HG03108 (cell line): Measurements from ENCODE around the gene C1QTNF3.

Experiments
- ATAC-seq: cut with Tn5 transposase; IDR thresholded peaks from one replicate; pipeline ENCODE4 v1.9.1; 2021; ENCODE audit warnings: moderate library complexity; ENCODE audit not compliant: unreplicated experiment

C1QTNF3 gene

GRCh38 chr5:34002629-34003328 is 40.2 kb downstream of the C1QTNF3 start:
- no peak for ATAC-seq

GRCh38 chr5:34001241-34001841 is 41.7 kb downstream of the C1QTNF3 start:
- no peak for ATAC-seq

- no peak for ATAC-seq
Measured at GRCh38 chr5:33999978-34000377, 43.0 kb downstream of the C1QTNF3 start.

- ATAC-seq = peak; percentile 62
Measured at GRCh38 chr5:33997331-33997983, 45.6 kb downstream of the C1QTNF3 start.

GRCh38 chr5:33995865-33996264 is 47.1 kb downstream of the C1QTNF3 start:
- no peak for ATAC-seq

- ATAC-seq = peak; percentile 49
Measured at GRCh38 chr5:33994845-33995244, 48.2 kb downstream of the C1QTNF3 start.

GRCh38 chr5:33992864-33993263 is 50.1 kb downstream of the C1QTNF3 start:
- no peak for ATAC-seq

- no peak for ATAC-seq
Measured at GRCh38 chr5:33985447-33985846, 57.6 kb downstream of the C1QTNF3 start.

- no peak for ATAC-seq
Measured at GRCh38 chr5:33984671-33985124, 58.3 kb downstream of the C1QTNF3 start, which contains the start of gene SLC45A2. SLC45A2 (minus strand) TSS chr5:33984693; CDS start chr5:33984583, 110 bp downstream.

DNA sequence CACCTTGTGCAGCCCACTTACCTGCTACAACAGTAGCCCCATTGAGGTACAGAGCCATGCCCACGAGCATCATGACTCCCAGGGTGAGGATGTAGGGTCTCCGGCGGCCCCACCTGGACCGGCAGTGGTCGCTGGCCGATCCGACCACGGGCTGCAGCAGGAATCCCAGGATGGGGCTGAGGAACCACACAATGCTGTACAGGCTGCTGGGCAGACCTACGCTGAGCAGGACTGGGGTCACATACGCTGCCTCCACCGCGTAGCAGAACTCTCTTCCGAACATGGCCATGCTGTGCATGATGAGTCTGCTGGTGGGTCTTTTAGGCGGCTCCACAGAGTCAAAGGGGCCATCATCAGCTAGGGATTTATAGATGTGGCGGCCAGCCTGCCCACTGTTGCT is 58.8 kb downstream of the C1QTNF3 start:
- ATAC-seq = no peak

GRCh38 chr5:33981408-33982162 is 61.4 kb downstream of the C1QTNF3 start:
- no peak for ATAC-seq

- ATAC-seq = no peak
Measured at GRCh38 chr5:33980030-33980429, 63.0 kb downstream of the C1QTNF3 start.

GRCh38 chr5:33978306-33978705 is 64.7 kb downstream of the C1QTNF3 start:
- no peak for ATAC-seq

DNA sequence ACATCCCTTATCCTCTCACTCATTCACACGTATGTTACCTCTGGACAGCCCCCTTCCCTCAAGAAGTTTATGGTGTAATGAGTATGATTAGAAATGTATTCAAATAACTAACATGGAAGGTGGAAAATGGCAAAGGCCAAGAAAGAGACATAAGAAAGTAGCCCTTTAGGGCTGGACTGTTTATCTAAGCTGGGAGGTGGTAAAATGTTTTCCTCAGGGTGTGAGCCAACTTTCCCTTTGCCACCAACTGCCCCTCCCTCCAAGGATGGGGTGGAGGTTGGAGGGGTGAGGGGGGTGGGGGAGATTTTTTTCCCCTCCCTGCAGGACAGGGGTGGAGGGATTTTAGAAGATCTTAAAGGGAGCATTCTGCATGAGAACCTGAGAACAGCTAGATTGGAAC is 66.7 kb downstream of the C1QTNF3 start:
- ATAC-seq = no peak

DNA sequence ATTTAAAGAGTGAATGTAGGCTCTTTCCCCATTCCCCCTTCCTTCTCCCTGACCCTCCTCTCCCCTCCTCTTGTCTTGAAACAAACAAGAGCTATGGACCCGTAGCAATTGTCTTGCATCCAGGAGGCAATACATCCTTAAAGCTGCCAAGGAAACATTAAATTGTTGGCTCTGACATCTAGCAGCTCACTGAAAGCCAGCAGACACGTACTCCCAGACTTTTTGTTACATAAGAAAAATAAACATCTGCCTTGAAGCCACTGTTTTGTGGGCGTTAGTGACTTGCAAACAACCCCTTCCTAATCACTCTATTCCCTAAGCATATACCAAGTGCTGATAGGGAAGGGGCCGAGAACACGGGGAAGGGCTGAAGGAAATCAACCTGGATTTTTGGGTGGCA is 67.2 kb downstream of the C1QTNF3 start:
- no peak for ATAC-seq

DNA sequence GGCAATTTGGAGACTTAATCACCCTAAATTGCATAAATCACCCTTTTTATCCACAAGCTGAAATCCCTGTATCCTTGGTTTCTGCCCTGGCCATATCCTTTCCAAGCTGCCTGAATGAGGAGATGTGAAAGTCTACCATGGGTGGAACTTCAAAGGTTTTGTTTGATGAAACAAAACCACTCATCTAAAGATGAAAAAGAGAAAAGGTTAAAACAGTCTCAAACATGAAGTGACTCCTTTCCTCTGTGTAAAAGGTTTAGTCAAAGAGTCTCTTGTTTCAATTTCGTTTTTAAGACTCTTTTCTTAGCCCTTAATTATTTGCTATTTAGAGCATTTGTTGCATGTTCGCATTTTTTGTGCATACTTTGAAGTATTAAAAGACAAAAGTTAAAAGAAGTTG is 69.7 kb downstream of the C1QTNF3 start:
- no peak for ATAC-seq

GRCh38 chr5:33969572-33970452 is 73.2 kb downstream of the C1QTNF3 start:
- peak; percentile 49 for ATAC-seq

- no peak for ATAC-seq
Measured at GRCh38 chr5:33968211-33969005, 74.6 kb downstream of the C1QTNF3 start.
